GM20000 (cell line): ENCODE data around the gene CNTNAP5.

Source experiments
- DNase-seq: peaks from one replicate; pipeline ENCODE4 v3.0.0; 2012; ENCODE audit warnings: low spot score
- CTCF ChIP-seq: IDR thresholded peaks from 2 replicates; pipeline ENCODE4 v1.5.1; 2012; ENCODE audit warnings: mild to moderate bottlenecking, control low read depth; ENCODE audit errors: extremely low read depth, missing control alignments

CNTNAP5 gene

DNA sequence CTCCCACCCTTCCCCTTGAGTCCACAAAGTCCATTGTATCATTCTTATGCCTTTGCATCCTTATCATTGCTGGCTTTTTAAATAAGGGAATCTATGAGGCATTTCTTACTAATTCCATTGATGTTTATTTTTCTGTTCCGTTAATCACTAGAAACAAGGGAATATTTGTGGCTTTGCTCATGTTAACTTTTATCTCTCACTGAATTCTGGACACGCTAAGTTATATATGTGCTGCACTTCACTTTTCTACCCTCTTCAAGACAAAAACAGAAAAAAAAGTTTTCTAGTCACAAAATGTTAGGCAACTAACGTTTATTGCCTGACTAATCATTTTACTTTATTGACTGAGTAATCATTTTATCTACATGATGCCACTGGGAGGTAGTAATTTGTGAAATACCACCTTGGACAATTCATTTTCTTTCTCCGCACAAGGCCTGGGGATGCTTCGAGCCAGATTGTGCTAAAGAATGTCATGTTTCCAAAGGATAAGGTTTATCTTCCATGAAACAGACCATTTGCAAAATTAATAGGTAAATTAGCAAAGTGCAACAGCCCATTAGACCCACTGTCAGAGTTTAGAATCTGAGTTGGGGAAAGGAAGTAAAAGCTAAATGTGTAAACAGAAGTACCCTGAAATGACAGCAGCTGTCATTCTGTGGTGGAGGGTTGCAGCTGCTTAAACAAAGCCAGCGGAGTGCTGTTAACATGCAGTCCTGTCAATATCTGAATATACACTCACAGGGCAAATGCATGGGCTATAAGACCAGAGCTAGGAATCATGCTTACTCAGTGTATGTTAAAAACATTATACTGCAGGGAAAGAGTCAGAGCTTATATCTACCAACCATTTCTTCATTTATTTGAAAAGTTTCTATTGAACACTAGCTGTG, 658.7 kb downstream of the CNTNAP5 start:
- DNase-seq: no peak

GRCh38 chr2:124689348-124689747, 664.3 kb downstream of the CNTNAP5 start:
- no peak for DNase-seq
- no peak for TF ChIP-seq CTCF

More for the DNA sequence above, 658.7 kb downstream of the CNTNAP5 start:
- TF ChIP-seq CTCF: no peak

DNA sequence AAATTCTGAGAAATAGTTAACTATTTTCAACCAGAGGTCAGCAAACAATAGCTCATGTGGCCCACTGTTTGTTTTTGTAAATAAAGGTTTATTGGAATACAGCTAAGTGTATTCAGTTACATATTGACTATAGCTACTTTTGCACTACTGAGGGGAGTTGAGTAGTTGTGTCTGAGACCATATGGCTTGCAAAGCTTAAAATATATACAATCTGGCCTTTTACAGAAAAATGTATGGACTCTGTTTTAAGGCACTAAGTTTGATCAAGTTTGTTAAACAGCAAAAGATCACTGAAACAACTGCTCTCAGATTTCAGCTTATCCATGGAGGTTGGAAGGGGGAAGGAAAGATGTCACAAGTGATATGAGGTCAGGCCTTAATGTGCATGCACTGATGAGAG, 667.1 kb downstream of the CNTNAP5 start:
- DNase-seq: no peak
- TF ChIP-seq CTCF: no peak

DNA sequence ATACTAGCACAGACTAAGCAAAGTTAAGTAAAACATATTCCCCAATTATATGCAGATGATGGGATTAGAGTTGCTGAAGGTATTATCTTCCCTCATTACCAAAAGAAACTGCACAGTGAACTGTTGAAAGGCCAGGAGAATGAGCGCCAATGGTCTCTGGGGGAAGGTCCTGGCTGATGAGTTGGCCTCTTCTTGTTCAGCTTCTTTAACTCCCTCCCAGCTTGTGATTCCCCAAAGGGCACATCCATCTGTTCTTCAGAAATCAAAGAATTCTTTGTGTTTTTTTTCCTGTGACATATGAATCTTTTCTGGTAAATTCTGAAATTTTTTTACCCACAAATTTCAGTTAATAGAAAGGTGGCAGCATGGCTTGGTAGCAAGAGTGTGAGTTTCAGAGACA, 667.6 kb downstream of the CNTNAP5 start:
- no peak for TF ChIP-seq CTCF

DNA sequence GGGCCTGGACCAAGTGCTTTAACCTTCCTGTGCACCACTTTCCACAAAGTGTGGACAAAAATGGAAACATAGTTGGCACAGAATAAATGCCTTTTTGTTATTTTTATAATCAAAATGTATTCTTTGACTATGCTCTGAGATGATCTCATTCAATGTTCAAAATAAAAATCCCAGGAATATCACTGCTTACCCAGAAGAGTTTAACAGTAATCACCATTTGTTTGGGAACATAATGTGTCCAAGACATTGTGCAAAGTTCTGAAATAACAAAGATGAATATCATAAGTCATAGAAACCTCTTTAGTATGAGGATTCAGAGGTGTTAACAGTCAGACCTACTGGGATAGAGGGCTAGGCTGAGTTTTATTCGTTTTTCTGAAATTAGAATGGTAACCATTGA, 668.1 kb downstream of the CNTNAP5 start:
- DNase-seq: no peak
- no peak for TF ChIP-seq CTCF

More for the DNA sequence above, 667.6 kb downstream of the CNTNAP5 start:
- DNase-seq: no peak

DNA sequence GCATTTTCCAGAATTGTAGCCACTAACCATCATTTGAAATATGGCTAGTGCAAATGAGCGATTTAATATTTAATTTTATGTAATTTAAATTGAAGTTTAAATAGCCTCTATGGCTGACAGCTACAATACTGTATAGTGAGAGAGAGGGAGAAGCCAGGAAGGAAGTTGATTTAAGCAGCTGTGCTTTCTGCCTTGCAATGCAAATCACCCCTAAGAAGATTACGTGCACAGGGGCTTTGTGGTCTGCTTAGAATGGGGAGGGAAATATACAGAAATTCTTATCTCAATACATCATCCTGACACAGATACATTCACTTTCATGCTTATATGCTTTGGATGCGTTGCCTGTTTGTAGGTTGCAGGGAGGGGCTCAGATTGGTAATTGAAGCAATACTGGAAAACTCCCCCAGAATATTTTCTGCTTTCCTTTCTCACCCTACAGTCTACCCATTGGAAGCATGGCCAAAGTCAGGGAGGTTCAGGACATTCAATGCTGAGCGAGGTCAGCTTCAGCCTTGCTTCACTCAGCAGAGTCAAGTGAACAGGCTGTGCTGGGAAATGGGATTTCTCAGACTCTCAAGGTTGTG, 674.0 kb downstream of the CNTNAP5 start:
- no peak for DNase-seq
- no peak for TF ChIP-seq CTCF

DNA sequence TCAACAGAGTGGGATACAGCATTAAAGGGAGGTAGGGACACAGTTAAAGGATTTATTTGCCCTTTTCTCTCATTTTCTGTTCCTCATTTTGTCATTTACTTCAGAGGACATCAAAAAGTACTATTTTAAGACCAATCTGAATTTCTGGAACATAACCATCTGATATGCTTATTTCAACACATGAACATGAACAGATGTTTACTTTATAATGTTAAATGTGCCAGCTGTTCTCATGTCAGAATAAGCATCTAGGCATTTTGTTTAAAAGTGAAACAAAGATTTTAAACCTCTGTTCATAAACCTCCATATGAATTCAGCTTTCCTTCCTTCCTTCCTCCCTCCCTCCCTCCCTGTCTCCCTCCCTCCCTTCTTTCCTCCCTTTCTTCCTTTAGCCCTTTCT, 677.7 kb downstream of the CNTNAP5 start:
- no peak for DNase-seq
- TF ChIP-seq CTCF: no peak
